Fibroblast of lung (primary cell): Measurements from ENCODE around the gene SH3PXD2A.

Experiments
- CTCF ChIP-seq, 2 donors: IDR thresholded peaks in 1 of 2; conservative IDR thresholded peaks in 1 of 2; 1 replicate in 1 of 2; 2 replicates in 1 of 2; pipeline ENCODE4 v1.5.1; 2011 to 2012; ENCODE audit warnings: low read length in 2 of 2, control low read depth in 1 of 2, inconsistent platforms in 1 of 2, low read depth in 1 of 2, mild to moderate bottlenecking in 1 of 2
- EZH2 ChIP-seq: IDR thresholded peaks from 2 replicates; pipeline ENCODE4 v1.5.1; 2012; ENCODE audit warnings: low read length, control low read depth, mild to moderate bottlenecking; ENCODE audit errors: missing control alignments

DNA sequence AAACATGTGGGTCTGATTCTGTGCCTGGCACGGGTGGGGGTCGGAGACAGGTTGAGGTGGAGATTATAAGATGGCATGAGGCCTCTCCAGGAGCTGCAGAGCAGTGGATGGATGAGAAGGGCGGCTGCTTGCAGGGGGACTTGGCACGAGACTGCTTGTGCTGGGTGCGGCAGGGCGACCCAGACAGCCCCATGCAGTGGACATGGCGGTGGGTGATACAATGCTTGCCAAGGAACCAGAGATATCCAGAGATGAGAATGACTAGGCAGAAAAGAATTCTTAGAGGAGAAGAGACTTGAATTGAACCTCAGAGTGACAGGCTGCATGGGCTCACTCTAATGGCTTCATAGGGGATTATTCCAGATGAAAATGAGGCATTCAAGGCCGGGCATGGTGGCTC is 216.4 kb downstream of the SH3PXD2A start:
- TF ChIP-seq CTCF (conservative IDR thresholded peaks at IDR 0.05 in 1 of 2, IDR thresholded peaks at IDR 0.05 in 1 of 2; ENCODE audit: low read depth in 1 of 2, low read length in 2 of 2), result no peak
- TF ChIP-seq EZH2, result no peak
